Measurements from ENCODE around the gene FBXO42. TPM values are rescaled to one million over a fixed set of nuclear protein-coding genes. Genes with fewer than 3 reads are reported as not detected.
"Not testable (repeated sequence)": the region's sequence is repeated elsewhere in the genome, so short reads cannot be mapped to it uniquely, and the experiment has no call there.

Gene FBXO42
- total RNA-seq, 2 experiments from 2014 or later, result 14.3 to 14.9 TPM

- H3K27me3 Mint-ChIP-seq, result no peaks in the 10 kb centered on the region
- ChIA-PET POLR2A (no interaction called here), CTCF (interaction anchor here (2.0 kb wide), 1 partner anchor 168 kb away, joined by 4 read pairs; no protein-coding TSS in a partner anchor)
- Histone ChIP-seq H3K4me3 (ENCODE audit: low read length) (no peak overlapping the region), H3K27ac (ENCODE audit: low read depth in 1 of 2, low read length in 2 of 2) (no peak overlapping the region), H3K36me3 (ENCODE audit: insufficient read depth, low read length) (peaks cover 38% of the 10 kb centered on the region), H3K27me3 (ENCODE audit: control insufficient read depth in 1 of 2, insufficient read depth in 2 of 2, low read length in 2 of 2) (no peaks in the 10 kb centered on the region), H3K4me1 (ENCODE audit: insufficient read depth, low read length) (peaks cover 11% of the 10 kb centered on the region), H3K9me3 (ENCODE audit: control insufficient read depth in 1 of 2, insufficient read depth in 1 of 2, low read length in 2 of 2) (no peaks in the 10 kb centered on the region)
- H3K9me3 Mint-ChIP-seq, result no peaks in the 10 kb centered on the region
- H3K36me3 Mint-ChIP-seq (ENCODE audit: low read depth), result peaks cover 34% of the 10 kb centered on the region
- peaks cover 23% of the 10 kb centered on the region for H3K4me1 Mint-ChIP-seq (ENCODE audit: low read depth)
- no peak for DNase-seq
- TF ChIP-seq, protein P1, sequence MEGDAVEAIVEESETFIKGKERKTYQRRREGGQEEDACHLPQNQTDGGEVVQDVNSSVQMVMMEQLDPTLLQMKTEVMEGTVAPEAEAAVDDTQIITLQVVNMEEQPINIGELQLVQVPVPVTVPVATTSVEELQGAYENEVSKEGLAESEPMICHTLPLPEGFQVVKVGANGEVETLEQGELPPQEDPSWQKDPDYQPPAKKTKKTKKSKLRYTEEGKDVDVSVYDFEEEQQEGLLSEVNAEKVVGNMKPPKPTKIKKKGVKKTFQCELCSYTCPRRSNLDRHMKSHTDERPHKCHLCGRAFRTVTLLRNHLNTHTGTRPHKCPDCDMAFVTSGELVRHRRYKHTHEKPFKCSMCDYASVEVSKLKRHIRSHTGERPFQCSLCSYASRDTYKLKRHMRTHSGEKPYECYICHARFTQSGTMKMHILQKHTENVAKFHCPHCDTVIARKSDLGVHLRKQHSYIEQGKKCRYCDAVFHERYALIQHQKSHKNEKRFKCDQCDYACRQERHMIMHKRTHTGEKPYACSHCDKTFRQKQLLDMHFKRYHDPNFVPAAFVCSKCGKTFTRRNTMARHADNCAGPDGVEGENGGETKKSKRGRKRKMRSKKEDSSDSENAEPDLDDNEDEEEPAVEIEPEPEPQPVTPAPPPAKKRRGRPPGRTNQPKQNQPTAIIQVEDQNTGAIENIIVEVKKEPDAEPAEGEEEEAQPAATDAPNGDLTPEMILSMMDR (IDR thresholded peaks at IDR 0.05), result no peak
- intact Hi-C loops (cut with DNase I, micrococcal nuclease), result no loop called here
- no peak overlapping the region for H3K4me3 Mint-ChIP-seq
- H3K27ac Mint-ChIP-seq, result no peak overlapping the region
- no peak for ATAC-seq (ENCODE audit: poor library complexity)
Observed at GRCh38 chr1:16246961-16247360, 105.3 kb downstream of the FBXO42 start.

DNA sequence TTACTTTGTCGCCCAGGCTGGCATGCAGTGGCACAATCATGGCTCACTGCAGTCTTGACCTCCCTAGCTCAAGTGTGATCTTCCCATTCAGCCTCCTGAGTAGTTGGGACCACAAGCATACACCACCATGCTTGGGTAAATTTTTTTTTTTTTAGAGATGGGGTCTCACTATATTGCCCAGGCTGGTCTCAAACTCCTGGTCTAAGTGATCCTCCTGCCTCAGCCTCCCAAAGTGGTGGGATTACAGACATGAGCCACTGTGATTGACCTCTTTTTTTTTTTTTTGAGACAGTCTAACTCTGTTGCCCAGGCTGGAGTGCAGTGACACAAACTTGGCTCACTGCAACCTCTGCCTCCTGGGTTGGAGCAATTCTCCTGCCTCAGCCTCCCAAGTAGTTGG is 106.0 kb downstream of the FBXO42 start:
- intact Hi-C loops (cut with DNase I, micrococcal nuclease); DNase-seq; H3K4me3 ChIP-seq (ENCODE audit: low read length); H3K4me3 Mint-ChIP-seq; H3K27ac Mint-ChIP-seq; H3K27me3 ChIP-seq (ENCODE audit: control insufficient read depth in 1 of 2, insufficient read depth in 2 of 2, low read length in 2 of 2); CTCF ChIA-PET; H3K9me3 ChIP-seq (ENCODE audit: control insufficient read depth in 1 of 2, insufficient read depth in 1 of 2, low read length in 2 of 2); H3K27ac ChIP-seq (ENCODE audit: low read depth in 1 of 2, low read length in 2 of 2); H3K27me3 Mint-ChIP-seq; H3K9me3 Mint-ChIP-seq; ATAC-seq (ENCODE audit: poor library complexity): not testable (repeated sequence)
- H3K36me3 ChIP-seq (ENCODE audit: insufficient read depth, low read length), result peaks cover 32% of the 10 kb centered on the region
- POLR2A ChIA-PET, result interaction anchor here (0.6 kb wide), 1 partner anchor 49 kb away, joined by 3 read pairs; no protein-coding TSS in a partner anchor
- Mint-ChIP-seq H3K4me1 (ENCODE audit: low read depth) (peaks cover 23% of the 10 kb centered on the region), H3K36me3 (ENCODE audit: low read depth) (peaks cover 28% of the 10 kb centered on the region)
- peaks cover 11% of the 10 kb centered on the region for H3K4me1 ChIP-seq (ENCODE audit: insufficient read depth, low read length)

GRCh38 chr1:16245476-16246196 is 106.6 kb downstream of the FBXO42 start:
- peaks cover 11% of the 10 kb centered on the region for H3K4me1 ChIP-seq (ENCODE audit: insufficient read depth, low read length)
- no peak overlapping the region for H3K4me3 ChIP-seq (ENCODE audit: low read length)
- Mint-ChIP-seq H3K27me3 (no peaks in the 10 kb centered on the region), H3K27ac (no peak overlapping the region), H3K36me3 (ENCODE audit: low read depth) (peaks cover 24% of the 10 kb centered on the region), H3K4me3 (no peak overlapping the region), H3K9me3 (no peaks in the 10 kb centered on the region), H3K4me1 (ENCODE audit: low read depth) (peaks cover 23% of the 10 kb centered on the region)
- H3K36me3 ChIP-seq (ENCODE audit: insufficient read depth, low read length), result peaks cover 25% of the 10 kb centered on the region
- DNase-seq, result no peak
- TF ChIP-seq, protein P1 (IDR thresholded peaks at IDR 0.05), result no peak
- intact Hi-C loops (cut with DNase I, micrococcal nuclease), result loop anchor here (2.0 kb wide), 3 partner anchors 39 to 237 kb away; no protein-coding TSS in a partner anchor
- ChIA-PET POLR2A (interaction anchor here (0.6 kb wide), 1 partner anchor 48 kb away, joined by 3 read pairs; no protein-coding TSS in a partner anchor), CTCF (interaction anchor here (3.3 kb wide), 1 partner anchor 167 kb away, joined by 16 read pairs; no protein-coding TSS in a partner anchor)
- no peaks in the 10 kb centered on the region for H3K27me3 ChIP-seq (ENCODE audit: control insufficient read depth in 1 of 2, insufficient read depth in 2 of 2, low read length in 2 of 2)
- no peak overlapping the region for H3K27ac ChIP-seq (ENCODE audit: low read depth in 1 of 2, low read length in 2 of 2)
- no peaks in the 10 kb centered on the region for H3K9me3 ChIP-seq (ENCODE audit: control insufficient read depth in 1 of 2, insufficient read depth in 1 of 2, low read length in 2 of 2)
- no peak for ATAC-seq (ENCODE audit: poor library complexity)

All from CD4-positive, alpha-beta T cell (primary cell).